ENCODE results near the gene CIB2. TPM values are rescaled to one million over a fixed set of nuclear protein-coding genes. Genes with fewer than 3 reads are reported as not detected.

CIB2 gene
- total RNA-seq, 6 donors from 2014 or later: 0.77 to 5.2 (median 1.2) TPM; not detected in 1

DNA sequence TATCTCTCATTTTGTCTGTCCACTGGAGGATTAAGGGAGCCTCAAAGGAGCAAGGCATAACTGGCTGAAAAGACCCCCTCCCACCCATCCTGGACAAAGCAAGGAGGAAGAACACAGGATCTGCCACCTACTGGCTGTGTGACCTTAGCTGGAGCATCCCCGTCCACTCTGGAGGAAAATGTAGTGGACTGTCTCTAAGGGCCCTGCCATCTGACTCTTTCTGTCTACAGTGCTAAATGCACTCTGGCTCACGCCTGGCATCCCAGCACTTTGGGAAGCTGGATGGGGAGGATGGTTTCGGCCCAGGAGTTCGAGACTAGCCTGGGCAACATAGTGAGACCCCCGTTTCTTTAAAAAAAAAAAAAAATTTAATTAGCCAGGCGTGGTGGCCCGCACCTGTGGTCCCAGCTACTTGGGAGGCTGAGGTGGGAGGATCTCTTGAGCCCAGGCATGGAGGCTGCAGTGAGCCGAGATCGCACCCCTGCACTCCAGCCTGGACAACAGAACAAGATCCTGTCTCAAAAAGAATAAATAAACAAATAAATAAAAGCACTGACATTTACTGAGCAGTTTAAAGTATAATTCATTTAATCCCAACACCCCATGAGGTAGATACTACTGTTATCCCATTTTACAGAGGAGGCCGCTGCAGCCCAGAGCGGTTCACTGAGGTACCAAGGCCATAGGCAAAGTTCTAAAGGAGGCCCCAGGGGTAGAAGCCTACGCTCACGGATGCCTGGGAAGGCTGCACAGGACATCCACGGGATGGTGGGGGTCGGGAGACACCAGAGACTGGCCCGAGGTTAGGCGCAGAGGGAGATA lies 54.8 kb downstream of the CIB2 start:
- Histone ChIP-seq H3K4me1 (peaks cover 39 to 71% (median 62%) of the 10 kb centered on the region in 4 donors), H3K27me3 (no peaks in the 10 kb centered on the region), H3K36me3 (no peaks in the 10 kb centered on the region), H3K27ac (peak overlapping the region; percentile 94 to 97 (median 96)), H3K4me3 (peak overlapping the region; percentile 93 to 98 (median 96)), H3K9me3 (no peaks in the 10 kb centered on the region)
- ATAC-seq (ENCODE audit: low FRiP score in 2 of 2) (peak; percentile 7 to 20), DNase-seq (no peak)
- TF ChIP-seq POLR2A (IDR thresholded peaks at IDR 0.05) (no peak), EP300 (IDR thresholded peaks at IDR 0.05) (no peak), POLR2AphosphoS5 (IDR thresholded peaks at IDR 0.05) (no peak)
- TF ChIP-seq, protein P1, sequence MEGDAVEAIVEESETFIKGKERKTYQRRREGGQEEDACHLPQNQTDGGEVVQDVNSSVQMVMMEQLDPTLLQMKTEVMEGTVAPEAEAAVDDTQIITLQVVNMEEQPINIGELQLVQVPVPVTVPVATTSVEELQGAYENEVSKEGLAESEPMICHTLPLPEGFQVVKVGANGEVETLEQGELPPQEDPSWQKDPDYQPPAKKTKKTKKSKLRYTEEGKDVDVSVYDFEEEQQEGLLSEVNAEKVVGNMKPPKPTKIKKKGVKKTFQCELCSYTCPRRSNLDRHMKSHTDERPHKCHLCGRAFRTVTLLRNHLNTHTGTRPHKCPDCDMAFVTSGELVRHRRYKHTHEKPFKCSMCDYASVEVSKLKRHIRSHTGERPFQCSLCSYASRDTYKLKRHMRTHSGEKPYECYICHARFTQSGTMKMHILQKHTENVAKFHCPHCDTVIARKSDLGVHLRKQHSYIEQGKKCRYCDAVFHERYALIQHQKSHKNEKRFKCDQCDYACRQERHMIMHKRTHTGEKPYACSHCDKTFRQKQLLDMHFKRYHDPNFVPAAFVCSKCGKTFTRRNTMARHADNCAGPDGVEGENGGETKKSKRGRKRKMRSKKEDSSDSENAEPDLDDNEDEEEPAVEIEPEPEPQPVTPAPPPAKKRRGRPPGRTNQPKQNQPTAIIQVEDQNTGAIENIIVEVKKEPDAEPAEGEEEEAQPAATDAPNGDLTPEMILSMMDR (IDR thresholded peaks at IDR 0.05): peak in 1 of 6 experiments; percentile 16
- WGBS, 2 donors: 27 to 38% methylated on average over 15 to 16 of the region's 17 CpGs

DNA sequence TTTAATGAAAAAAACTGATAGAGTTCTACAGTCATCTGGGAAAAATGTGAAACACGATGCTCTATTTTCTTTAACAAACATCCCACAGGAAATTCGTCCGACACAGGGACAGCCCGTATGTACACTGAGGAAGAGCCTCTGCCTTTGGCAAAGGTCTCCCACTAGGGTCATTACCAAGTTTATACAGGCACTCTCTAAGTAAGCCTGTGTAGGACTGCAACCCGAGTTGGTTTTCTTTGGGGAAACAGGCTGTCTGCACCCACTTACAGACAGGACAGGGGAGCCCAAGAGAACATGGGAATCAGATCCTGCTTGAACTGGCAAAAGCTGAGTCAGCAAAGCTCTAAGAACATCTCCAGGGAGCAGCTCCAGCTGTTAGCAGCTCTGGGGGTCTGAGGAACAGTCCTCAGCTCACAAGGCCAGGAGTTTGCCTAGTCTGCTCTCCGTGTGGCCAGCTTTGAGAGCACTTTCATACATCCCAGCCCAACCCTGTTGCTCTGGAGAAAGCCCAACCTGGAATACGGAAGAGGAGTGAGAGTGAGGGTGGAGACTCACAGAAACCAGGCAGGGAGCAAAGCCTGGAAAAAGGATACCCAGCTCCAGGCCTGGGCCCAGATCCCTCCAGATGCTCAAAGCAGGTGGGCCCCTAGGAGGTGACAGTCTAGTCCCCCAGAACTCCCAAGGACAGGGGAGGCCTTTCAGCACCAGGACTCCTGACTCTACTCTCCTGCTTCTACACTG lies 55.6 kb downstream of the CIB2 start:
- peaks cover 47 to 79% (median 68%) of the 10 kb centered on the region in 4 donors for H3K4me1 ChIP-seq
- DNase-seq (peak in 1 of 2 donors; percentile 76), ATAC-seq (ENCODE audit: low FRiP score in 2 of 2) (peak; percentile 70 to 86)
- 19 to 23% methylated on average over 6 to 7 of the region's 7 CpGs for WGBS, 2 donors
- peak overlapping the region; percentile 93 to 98 (median 96) for H3K4me3 ChIP-seq
- H3K36me3 ChIP-seq: no peaks in the 10 kb centered on the region
- peak in 1 of 2 donors; percentile 42 for TF ChIP-seq POLR2AphosphoS5 (IDR thresholded peaks at IDR 0.05)
- TF ChIP-seq, protein P1 (IDR thresholded peaks at IDR 0.05): no peak
- peak in 1 of 4 donors; percentile 61 for TF ChIP-seq POLR2A (IDR thresholded peaks at IDR 0.05)
- TF ChIP-seq EP300 (IDR thresholded peaks at IDR 0.05): no peak
- peak overlapping the region; percentile 94 to 97 (median 96) for H3K27ac ChIP-seq
- H3K27me3 ChIP-seq: no peaks in the 10 kb centered on the region
- H3K9me3 ChIP-seq: no peaks in the 10 kb centered on the region

DNA sequence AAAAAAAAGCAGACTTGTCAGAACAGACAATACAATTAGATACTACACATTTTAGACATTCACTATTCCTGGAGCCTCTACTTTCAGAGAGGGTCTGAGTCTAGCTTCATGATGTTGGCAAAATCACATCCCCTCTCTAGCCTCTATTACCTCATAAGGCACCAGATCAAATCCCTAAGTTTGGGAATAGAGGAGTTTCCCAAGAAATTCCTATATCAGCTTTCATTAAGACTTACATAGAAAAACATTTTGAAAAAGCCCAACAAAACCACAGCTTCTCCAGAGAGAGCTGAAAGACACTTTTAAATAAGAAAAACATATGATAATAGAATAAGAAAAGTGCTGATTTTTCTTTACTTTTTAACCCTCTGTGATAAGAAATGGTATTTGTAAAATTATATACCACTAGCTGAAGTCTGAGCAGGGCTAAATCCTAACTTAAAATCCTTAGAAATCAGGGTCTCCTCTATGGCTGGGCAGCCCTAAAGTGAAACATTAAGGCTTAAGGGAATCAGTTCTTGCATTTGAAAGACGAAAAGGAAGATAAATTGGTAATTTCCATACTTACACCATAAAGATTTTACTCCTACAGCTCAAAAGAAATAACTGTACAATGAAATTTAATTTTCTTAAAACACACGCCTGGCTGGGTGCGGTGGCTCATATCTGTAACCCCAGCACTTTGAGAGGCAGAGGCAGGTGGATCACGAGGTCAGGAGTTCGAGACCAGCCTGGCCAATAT lies 58.0 kb downstream of the CIB2 start:
- H3K27ac ChIP-seq: peak overlapping the region; percentile 94 to 97 (median 96)
- no peaks in the 10 kb centered on the region for H3K9me3 ChIP-seq
- H3K4me1 ChIP-seq: peaks cover 70 to 93% (median 85%) of the 10 kb centered on the region in 4 donors
- no peak for DNase-seq
- TF ChIP-seq POLR2AphosphoS5 (IDR thresholded peaks at IDR 0.05): no peak
- TF ChIP-seq POLR2A (IDR thresholded peaks at IDR 0.05): no peak
- TF ChIP-seq EP300 (IDR thresholded peaks at IDR 0.05): no peak
- TF ChIP-seq, protein P1 (IDR thresholded peaks at IDR 0.05): no peak
- WGBS, 2 donors: 84 to 85% methylated on average over 5 of the region's 5 CpGs
- no peak overlapping the region for H3K4me3 ChIP-seq
- H3K36me3 ChIP-seq: no peaks in the 10 kb centered on the region
- no peaks in the 10 kb centered on the region for H3K27me3 ChIP-seq
- no peak for ATAC-seq (ENCODE audit: low FRiP score in 2 of 2)

DNA sequence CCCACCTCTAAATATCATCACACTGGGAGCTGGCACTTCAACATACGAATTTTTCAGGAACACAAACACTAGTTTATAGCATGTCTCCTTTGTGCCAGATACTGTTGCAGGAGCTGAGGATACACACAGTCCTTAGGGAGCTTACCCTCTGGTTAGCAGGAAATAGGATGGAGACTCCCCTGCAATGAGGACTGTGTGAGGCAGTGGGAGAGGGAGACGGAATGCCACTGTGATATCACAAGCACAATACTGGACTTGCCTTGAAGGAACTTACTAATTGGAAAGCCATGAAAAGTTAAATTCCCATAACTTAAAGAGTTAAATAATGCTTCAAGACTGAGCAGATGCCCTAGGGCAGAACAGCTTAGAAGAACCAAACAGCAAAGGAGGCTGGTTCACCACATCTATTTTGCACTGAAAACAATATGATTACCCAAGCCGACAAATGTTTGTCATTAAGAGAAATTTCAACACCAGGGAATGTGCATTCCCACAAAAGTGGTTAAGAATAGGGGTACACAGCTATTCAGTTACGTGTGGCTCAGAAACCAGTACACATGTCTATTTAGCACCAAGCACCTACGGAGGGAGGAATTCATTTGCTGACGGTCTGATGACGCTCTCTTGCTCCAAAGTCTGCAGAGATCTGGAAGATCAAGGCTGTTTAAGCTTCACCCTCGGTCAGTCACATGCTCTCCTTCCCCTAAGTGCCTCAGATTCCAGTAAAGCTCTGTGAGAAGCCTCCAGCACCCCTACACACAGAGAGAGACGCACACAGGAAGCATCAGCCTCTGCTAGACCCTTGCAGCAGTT lies 59.0 kb downstream of the CIB2 start:
- DNase-seq: peak in 1 of 2 donors; percentile 62
- peak in 1 of 2 donors; percentile 58 for TF ChIP-seq POLR2AphosphoS5 (IDR thresholded peaks at IDR 0.05)
- TF ChIP-seq POLR2A (IDR thresholded peaks at IDR 0.05): peak in 1 of 4 donors; percentile 61
- TF ChIP-seq EP300 (IDR thresholded peaks at IDR 0.05): no peak
- TF ChIP-seq, protein P1 (IDR thresholded peaks at IDR 0.05): no peak
- Histone ChIP-seq H3K27me3 (no peaks in the 10 kb centered on the region), H3K4me3 (peak overlapping the region in 2 of 4 donors; percentile 1 to 3), H3K4me1 (peaks cover 74 to 96% (median 88%) of the 10 kb centered on the region in 4 donors), H3K27ac (peak overlapping the region; percentile 94 to 97 (median 96)), H3K9me3 (no peaks in the 10 kb centered on the region), H3K36me3 (no peaks in the 10 kb centered on the region)
- WGBS, 2 donors: 29 to 38% methylated on average over 9 of the region's 9 CpGs
- peak in 1 of 2 donors; percentile 47 for ATAC-seq (ENCODE audit: low FRiP score in 2 of 2)

Data from upper lobe of left lung (tissue), 6 donors.